H1 (cell line): Measurements from ENCODE around the gene GREM2. TPM values are rescaled to one million over a fixed set of nuclear protein-coding genes. Genes with fewer than 3 reads are reported as not detected.

Experiments used
- BACH1 ChIP-seq: IDR thresholded peaks from 2 replicates; pipeline ENCODE4 v1.6.1; 2012; ENCODE audit warnings: low read length, improper control_type of control experiment
- E2F6 ChIP-seq: IDR thresholded peaks from 2 replicates; pipeline ENCODE4 v1.6.1; 2012; ENCODE audit warnings: inconsistent platforms
- polyA plus RNA-seq, 7 experiments: library from polyadenylated mRNA; depleted of rRNA in 3 of 7; stranded (reverse) in 5 of 7; unstranded in 2 of 7; fragments of >200 nt in 5 of 7; fragments of 200-250 nt in 2 of 7; gene quantifications; 1 replicate in 5 of 7; 2 replicates in 1 of 7; 4 replicates in 1 of 7; pipeline versions ENCODE4 v1.2.1 to v1.2.3, GENCODE V29; 2011 to 2013; ENCODE audit warnings: missing spikeins in 2 of 7, mixed read lengths in 2 of 7
- total RNA-seq: library from RNA; stranded (reverse); fragmentation: NEBNext Ultra II Directional; extraction: Animal tissue kit (Norgen Biotek cat#: 25700); gene quantifications from 2 replicates; pipeline ENCODE4 v1.2.1, GENCODE V29; 2021

GREM2 gene
- total and polyA plus RNA-seq, 2 of the 8 experiments (the other 6 are each of a cell fraction or from before 2014, with no cell fraction given) = 0.05 TPM; not detected in 1

DNA sequence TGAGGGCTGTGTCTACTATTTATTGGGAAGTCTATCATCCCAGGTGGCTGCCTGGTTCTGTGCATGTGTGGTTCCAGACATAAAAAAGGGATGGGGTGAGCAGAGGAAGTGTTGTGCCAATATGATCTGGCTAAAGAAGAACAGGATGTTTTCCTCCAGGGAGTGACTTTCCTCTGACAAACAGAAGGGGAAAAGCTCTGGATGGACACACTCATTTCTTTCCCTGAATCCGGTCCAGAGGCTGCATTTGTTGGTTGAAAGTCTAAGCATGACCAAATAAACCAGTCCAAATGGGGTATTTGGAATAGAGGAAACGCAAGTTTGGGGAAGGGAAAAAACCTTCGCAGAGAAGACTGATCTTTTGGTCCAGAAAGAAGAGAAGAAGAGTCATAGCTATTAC lies 12.7 kb downstream of the GREM2 start (continued):
- TF ChIP-seq E2F6 (no peak), BACH1 (no peak)
